ENCODE data around the gene RIMOC1.

- TF ChIP-seq CTCF (IDR thresholded peaks at IDR 0.05) (no peak), EZH2 (IDR thresholded peaks at IDR 0.05; ENCODE audit: borderline replicate concordance, insufficient read depth, low read depth, low read length, poor library complexity, severe bottlenecking) (no peak)
Observed at GRCh38 chr5:41921874-41922273, 17.7 kb downstream of the RIMOC1 start.

Data from B cell (primary cell).